GM18517 (cell line): ENCODE measurements around the gene NRG2.

ENCODE experiments used
- ATAC-seq: cut with Tn5 transposase; IDR thresholded peaks from one replicate; pipeline ENCODE4 v1.9.1; 2021; ENCODE audit warnings: mild to moderate bottlenecking, moderate library complexity; ENCODE audit not compliant: unreplicated experiment

The NRG2 gene

GRCh38 chr5:139804800-139805397, 238.2 kb downstream of the NRG2 start:
- ATAC-seq: no peak

GRCh38 chr5:139803978-139804377, 239.1 kb downstream of the NRG2 start:
- no peak for ATAC-seq

DNA sequence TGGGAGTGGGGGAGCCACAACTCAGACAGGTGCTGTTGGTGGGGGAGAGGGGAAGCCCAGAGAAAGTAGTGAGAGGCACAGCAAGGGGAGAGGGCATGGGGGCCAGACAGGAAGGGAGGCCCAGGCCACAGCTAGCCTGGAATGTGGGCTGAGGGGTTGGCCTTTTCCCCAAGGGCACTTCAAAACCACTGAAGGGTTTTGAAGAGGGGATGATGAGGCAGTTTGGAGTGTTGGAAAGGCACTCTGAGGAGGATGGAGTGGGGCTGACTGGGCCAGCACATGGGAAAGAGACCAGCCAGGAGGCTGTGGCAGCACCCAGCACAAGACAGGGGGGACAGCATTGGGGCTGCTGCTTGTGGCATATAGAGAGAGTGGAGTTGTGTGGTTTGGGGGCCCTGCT, 243.7 kb downstream of the NRG2 start:
- ATAC-seq: no peak

GRCh38 chr5:139798883-139799282, 244.2 kb downstream of the NRG2 start:
- ATAC-seq: no peak

DNA sequence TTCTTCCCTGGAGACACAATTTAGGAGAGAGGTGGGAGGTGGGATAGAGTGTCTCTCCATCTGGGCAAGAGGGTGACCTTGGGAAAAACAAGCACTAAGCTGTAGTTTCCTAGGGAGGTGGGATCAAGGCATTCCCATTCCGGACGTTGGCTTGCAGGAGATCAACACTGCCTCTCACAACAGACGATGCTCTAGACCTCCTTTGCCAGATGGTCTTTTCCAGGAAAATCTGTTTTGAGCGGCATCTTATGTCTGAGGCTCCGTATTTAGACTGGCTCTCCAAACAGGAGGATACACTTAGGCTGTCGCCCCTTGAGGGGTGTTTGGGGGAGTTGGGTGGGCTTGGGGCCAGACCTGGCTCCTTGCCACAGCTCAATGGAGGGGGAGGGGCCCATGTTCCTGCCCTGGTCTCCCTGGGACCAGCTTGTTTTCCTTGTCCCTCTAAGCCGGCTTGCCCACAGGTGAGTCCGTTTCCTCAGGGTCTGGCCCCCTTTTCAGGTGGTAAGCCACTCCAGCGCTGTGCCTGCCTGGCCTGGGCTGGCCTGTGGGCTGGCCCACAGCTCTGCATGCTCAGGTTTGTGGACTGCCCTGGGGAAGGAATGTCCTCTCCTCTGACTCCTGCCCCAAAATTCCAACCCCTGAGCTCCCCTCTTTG, 245.1 kb downstream of the NRG2 start:
- no peak for ATAC-seq

- ATAC-seq: no peak
Observed at GRCh38 chr5:139797335-139797734, 245.8 kb downstream of the NRG2 start.
